ENCODE data around the gene SLC12A6.
A peak's percentile ranks its signal among the peaks of the same experiment; 100 is the strongest.
"Not testable (repeated sequence)": the region's sequence is repeated elsewhere in the genome, so short reads cannot be mapped to it uniquely, and the experiment has no call there.

Gene SLC12A6

GRCh38 chr15:34248190-34248589 lies 89.4 kb downstream of the SLC12A6 start:
- no peak for FAIRE-seq

- no peak for FAIRE-seq
Measured at GRCh38 chr15:34246276-34246976, 91.2 kb downstream of the SLC12A6 start.

- FAIRE-seq, result no peak
Measured at GRCh38 chr15:34243226-34243625, 94.4 kb downstream of the SLC12A6 start.

- no peak for FAIRE-seq
Measured at GRCh38 chr15:34242331-34242710, 95.3 kb downstream of the SLC12A6 start.

- peak; percentile 82 for FAIRE-seq
Measured at GRCh38 chr15:34241376-34242330, 95.9 kb downstream of the SLC12A6 start.

GRCh38 chr15:34240537-34240936 lies 97.0 kb downstream of the SLC12A6 start:
- FAIRE-seq, result no peak

GRCh38 chr15:34239151-34239808 lies 98.3 kb downstream of the SLC12A6 start:
- FAIRE-seq, result no peak

GRCh38 chr15:34233614-34234013 lies 104.0 kb downstream of the SLC12A6 start:
- no peak for FAIRE-seq

GRCh38 chr15:34223904-34224596 lies 113.5 kb downstream of the SLC12A6 start:
- no peak for FAIRE-seq

GRCh38 chr15:34217587-34218225 lies 119.9 kb downstream of the SLC12A6 start:
- FAIRE-seq, result no peak

- FAIRE-seq, result no peak
Measured at GRCh38 chr15:34216527-34217270, 120.9 kb downstream of the SLC12A6 start.

- no peak for FAIRE-seq
Measured at GRCh38 chr15:34214135-34214534, 123.4 kb downstream of the SLC12A6 start.

GRCh38 chr15:34213690-34214089 lies 123.9 kb downstream of the SLC12A6 start:
- FAIRE-seq, result no peak

- peak; percentile 62 for FAIRE-seq
Measured at GRCh38 chr15:34209421-34210282, 127.9 kb downstream of the SLC12A6 start, which contains the start of gene KATNBL1. KATNBL1 (minus strand) TSS chr15:34210096; CDS start chr15:34163676, 46,420 bp downstream.

- FAIRE-seq, result no peak
Measured at GRCh38 chr15:34206011-34206410, 131.6 kb downstream of the SLC12A6 start.

GRCh38 chr15:34203936-34204335 lies 133.6 kb downstream of the SLC12A6 start:
- no peak for FAIRE-seq

- no peak for FAIRE-seq
Measured at GRCh38 chr15:34203305-34203704, 134.3 kb downstream of the SLC12A6 start.

- FAIRE-seq, result not testable (repeated sequence)
Measured at GRCh38 chr15:34193272-34193671, 144.3 kb downstream of the SLC12A6 start.

- no peak for FAIRE-seq
Measured at GRCh38 chr15:34188711-34189110, 148.9 kb downstream of the SLC12A6 start.

- FAIRE-seq, result no peak
Measured at GRCh38 chr15:34185666-34186065, 151.9 kb downstream of the SLC12A6 start.
